AG20443 (cell line): ENCODE measurements around the gene AP3D1.
A peak's percentile ranks its signal among the peaks of the same experiment; 100 is the strongest.
"Not testable (repeated sequence)": the region's sequence is repeated elsewhere in the genome, so short reads cannot be mapped to it uniquely, and the experiment has no call there.

ENCODE experiments used
- DNase-seq: peaks from one replicate; pipeline ENCODE4 v3.0.0; 2012; ENCODE audit warnings: low spot score, mixed read lengths

Gene AP3D1

GRCh38 chr19:2128252-2128651, 23.1 kb downstream of the AP3D1 start:
- not testable (repeated sequence) for DNase-seq

DNA sequence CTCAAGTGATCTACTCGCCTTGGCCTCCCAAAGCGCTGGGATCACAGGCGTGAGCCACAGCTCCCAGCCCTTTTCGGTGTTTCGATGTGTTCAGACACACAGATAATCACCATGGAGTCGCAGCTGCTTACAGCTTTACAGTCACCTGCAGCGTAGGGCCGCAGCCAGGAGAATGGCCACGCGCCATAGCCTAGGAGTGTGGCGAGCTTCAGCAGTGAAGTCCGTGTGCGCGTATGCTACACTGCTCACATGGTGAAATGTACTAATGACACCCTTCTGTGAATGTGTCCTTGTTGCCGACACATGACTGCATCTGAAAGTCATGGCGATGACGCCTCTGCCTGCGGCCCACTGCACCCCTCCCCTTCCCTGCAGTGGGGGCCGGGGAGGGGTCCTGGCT, 23.6 kb downstream of the AP3D1 start:
- DNase-seq, result no peak

DNA sequence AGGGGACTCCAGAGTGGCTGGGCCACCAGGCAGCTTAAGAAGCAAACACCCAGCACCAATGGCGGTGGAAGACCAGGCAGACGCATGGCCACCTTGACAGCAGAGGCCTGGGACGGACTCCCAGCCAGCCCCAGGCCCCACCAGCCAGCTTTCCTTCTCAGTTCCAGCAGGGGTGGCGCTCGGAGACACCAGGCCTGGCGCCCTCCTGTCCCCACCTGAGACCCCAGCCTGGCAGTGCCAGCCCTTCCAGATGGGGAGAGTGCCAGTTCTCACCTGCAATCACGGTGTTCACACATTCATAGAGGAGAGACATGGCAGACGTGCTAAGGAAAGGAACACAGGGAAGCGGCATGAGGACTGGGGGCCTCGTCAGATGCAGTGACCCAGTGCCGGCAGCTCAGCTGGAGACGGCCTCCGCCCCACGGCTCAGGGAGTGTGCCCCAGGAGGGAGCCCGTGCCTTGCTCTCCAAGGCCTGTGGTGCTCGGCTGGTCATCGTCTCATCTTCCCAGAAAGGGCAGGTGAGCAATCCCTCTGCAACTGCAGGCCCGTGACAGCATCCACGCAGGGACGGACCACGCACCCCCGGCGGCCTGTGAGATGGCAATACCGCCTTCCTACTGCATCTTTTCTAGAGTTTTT, 24.4 kb downstream of the AP3D1 start:
- DNase-seq, result no peak

- peak; percentile 43 for DNase-seq
These were observed 27.5 kb downstream of the AP3D1 start for GRCh38 chr19:2123682-2124387.

GRCh38 chr19:2122982-2123381, 28.4 kb downstream of the AP3D1 start:
- no peak for DNase-seq

GRCh38 chr19:2122251-2122650, 29.1 kb downstream of the AP3D1 start:
- DNase-seq, result no peak

GRCh38 chr19:2121416-2122051, 29.8 kb downstream of the AP3D1 start:
- no peak for DNase-seq

DNA sequence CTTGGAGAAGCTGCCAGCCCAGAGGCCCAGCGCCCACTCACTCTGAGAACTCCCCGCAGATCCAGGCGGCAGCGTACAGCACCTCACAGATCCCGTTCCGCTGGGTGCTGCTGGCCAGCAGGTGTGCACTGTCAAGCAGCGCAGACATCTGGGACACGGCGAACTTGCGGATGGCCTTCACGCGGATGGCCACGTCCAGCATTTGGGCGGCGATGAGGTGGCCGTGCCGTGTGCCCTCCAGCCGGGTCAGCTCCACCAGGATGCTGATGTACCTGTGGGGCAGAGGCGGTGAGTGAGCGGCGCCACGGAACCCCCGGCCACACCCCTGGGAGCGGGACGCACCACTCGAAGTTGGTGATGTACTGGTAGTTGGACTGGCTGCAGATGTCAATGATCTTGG, 30.5 kb downstream of the AP3D1 start:
- DNase-seq, result no peak

GRCh38 chr19:2119921-2120785, 31.2 kb downstream of the AP3D1 start:
- no peak for DNase-seq

DNA sequence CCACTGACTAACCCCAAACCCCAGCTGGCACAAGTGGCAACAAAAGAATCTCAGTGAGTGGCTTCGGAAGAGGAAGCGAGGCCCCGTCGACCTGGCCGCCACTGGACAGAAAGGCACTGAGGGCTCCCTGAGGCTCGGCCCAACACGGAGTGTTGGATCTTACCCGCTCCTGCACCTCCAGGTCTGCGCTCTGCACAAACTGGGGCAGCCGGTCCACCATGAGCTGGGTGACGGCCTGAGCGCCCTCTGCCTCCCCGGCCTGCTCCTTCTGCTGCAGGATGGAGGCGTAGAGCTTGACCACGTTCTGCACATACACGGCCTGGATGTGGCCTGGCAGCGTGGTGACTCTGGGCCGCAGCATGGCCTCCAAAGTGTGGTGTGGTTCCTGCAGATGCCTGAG, 32.9 kb downstream of the AP3D1 start:
- no peak for DNase-seq

DNA sequence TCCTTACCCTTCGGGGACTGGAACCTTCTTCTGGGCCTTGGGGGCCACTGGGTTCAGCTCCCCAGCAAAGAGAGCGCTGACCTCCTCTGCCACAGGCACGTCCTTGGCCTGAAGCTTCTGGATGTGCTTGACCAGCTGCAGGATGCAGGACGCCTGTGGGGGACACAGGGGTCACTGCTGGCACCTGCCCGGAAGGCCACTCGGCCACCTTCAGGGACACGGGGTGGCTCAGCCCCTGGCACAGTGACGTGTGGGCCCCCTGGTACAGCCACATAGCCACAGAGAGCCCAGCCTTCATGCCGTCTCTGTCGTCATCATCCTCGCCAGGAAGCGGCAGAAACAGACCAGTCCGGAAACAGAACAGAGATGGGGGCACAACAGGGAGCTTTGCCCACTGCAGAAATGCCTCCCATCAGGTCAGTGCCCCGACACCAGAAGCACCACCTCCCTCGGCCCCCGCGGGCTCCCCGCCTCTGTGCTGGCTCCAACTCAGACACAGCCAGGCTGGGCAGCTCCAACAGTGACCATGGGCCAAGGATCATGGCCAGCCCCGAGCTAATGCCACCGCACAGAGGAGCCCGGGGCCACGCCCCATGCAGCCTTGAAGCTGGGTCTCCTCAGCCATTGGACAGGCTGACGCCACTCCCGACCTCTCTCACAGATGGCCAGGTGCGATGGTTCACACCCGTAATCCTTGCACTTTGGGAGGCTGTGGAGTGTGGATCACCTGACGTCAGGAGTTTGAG, 34.0 kb downstream of the AP3D1 start:
- no peak for DNase-seq

- DNase-seq, result no peak
These were observed 34.9 kb downstream of the AP3D1 start for GRCh38 chr19:2116507-2116906.

GRCh38 chr19:2115911-2116426, 35.4 kb downstream of the AP3D1 start:
- DNase-seq, result no peak

DNA sequence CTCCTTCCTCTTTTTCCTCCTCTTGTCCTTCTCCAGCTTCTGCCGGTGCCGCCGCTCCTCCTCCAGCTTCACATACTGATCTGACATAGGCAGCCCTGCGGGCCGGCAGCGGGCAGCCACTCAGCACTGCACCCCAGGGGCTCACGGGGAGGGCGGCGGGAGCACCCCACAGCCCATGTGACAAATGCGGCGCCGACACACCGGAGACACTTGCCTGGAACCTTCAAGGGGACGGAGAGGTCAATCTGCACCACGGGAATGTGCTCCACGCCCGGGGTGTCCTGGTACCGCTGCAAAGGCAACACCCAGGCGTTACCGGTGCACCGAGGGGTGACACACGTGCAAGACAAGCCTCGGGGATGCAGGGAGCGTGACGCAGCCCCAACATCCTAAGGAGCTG, 36.0 kb downstream of the AP3D1 start:
- no peak for DNase-seq

GRCh38 chr19:2114821-2115220, 36.5 kb downstream of the AP3D1 start:
- DNase-seq, result no peak

DNA sequence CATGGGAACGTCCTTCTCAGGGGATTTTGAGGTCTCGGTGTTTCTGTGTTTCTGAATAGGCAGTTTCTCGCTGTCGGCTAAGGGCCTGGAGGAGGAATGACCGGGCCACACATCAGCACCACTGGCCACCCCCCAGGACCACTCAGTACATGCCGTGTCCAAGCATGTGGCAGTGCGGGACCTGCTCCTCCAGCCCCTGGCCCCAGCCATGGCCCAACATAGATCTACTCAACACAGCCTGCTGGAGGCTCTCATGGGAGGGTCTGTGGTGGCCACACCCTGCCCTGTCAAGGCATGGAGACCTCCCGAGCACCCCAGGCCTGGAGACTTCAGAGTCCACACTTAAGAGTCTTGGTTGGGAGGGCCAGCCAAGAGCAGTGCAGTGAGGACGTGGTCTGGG, 37.1 kb downstream of the AP3D1 start:
- no peak for DNase-seq

DNA sequence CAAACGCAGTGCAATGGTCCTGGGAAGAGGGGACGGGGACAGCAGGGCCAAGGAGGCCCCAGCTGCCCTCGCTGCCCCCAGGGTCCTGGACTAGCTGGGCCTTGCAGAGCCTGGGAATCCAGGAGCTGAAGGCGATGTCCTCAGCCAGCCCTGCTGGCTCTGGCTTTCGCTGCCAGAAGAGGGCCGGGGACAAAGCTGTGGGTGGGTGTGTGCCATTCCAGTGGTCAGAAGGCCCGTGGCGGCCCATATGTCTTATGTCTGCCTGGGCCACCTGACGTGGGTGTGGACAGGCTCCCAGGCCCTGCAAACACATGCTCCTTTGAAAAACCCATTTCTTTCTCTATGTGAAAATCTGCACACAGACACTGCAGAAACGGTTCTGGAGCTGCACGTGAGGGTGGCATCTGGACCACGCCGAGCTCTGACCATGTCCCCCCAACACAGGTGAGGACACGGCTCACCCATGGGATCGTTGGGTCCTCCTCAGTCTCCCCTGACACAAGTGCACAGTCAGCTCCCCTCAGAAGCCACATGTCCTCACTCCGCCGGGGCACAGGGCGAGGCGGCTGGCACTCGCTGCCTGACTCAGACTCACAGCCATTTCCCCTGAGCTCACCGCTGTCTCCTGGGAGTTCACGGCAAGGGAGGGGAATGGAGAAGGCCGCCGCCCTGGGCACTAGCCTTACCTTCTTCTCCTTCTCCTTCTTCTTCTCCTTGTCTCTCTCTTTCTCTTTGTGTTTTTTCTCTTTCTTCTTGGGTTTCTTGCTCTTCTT, 37.7 kb downstream of the AP3D1 start:
- DNase-seq, result no peak

- DNase-seq, result no peak
These were observed 38.6 kb downstream of the AP3D1 start for GRCh38 chr19:2112516-2113320.

GRCh38 chr19:2111886-2112285, 39.5 kb downstream of the AP3D1 start:
- no peak for DNase-seq

DNA sequence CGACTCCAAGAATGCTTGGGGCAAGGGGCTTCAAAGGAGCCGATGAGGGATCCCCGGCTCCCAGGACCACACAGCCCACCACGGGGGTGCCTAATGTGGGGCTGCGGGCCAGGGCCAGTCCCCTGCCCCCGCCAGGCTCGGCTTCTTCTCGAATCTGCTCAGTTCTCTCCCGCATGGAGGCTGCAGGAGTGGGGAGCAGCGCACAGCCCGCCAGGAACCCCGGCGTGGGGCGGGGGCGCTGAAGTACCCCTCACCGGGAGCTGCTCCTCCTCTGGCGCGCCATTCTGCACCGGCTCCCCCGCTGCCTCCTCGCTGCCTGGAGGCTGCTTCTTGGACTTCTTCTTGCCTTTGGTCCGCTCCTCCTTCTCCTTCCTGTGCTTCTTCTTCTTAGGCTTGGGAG, 39.9 kb downstream of the AP3D1 start:
- DNase-seq, result no peak
